ENCODE measurements around the gene NCKAP5.

The NCKAP5 gene

GRCh38 chr2:133574186-133574585 is 5.9 kb upstream of the NCKAP5 start:
- DNase-seq (ENCODE audit: low read depth): no peak

GRCh38 chr2:133573491-133574162 is 5.4 kb upstream of the NCKAP5 start:
- DNase-seq (ENCODE audit: low read depth): no peak

GRCh38 chr2:133571249-133571648 is 3.0 kb upstream of the NCKAP5 start:
- no peak for DNase-seq (ENCODE audit: low read depth)

GRCh38 chr2:133570542-133570941 is 2.3 kb upstream of the NCKAP5 start:
- no peak for DNase-seq (ENCODE audit: low read depth)

- DNase-seq (ENCODE audit: low read depth): no peak
These were observed 1.1 kb upstream of the NCKAP5 start for GRCh38 chr2:133569286-133569830.

- no peak for DNase-seq (ENCODE audit: low read depth)
These were observed 335 bp upstream of the NCKAP5 start for GRCh38 chr2:133568598-133568997.

- no peak for DNase-seq (ENCODE audit: low read depth)
These were observed 5.7 kb downstream of the NCKAP5 start for GRCh38 chr2:133562558-133562957.

- peak; percentile 47 for DNase-seq (ENCODE audit: low read depth)
These were observed 7.0 kb downstream of the NCKAP5 start for GRCh38 chr2:133561045-133561852.

GRCh38 chr2:133557614-133558013 is 10.6 kb downstream of the NCKAP5 start:
- DNase-seq (ENCODE audit: low read depth): no peak

- DNase-seq (ENCODE audit: low read depth): no peak
These were observed 14.3 kb downstream of the NCKAP5 start for GRCh38 chr2:133553838-133554408.

GRCh38 chr2:133553251-133553650 is 15.0 kb downstream of the NCKAP5 start:
- DNase-seq (ENCODE audit: low read depth): no peak

GRCh38 chr2:133552821-133553220 is 15.4 kb downstream of the NCKAP5 start:
- DNase-seq (ENCODE audit: low read depth): no peak

- DNase-seq (ENCODE audit: low read depth): no peak
These were observed 26.5 kb downstream of the NCKAP5 start for GRCh38 chr2:133541797-133542196.

GRCh38 chr2:133541376-133541775 is 26.9 kb downstream of the NCKAP5 start:
- no peak for DNase-seq (ENCODE audit: low read depth)

GRCh38 chr2:133532919-133533318 is 35.3 kb downstream of the NCKAP5 start:
- peak; percentile 69 for DNase-seq (ENCODE audit: low read depth)

- no peak for DNase-seq (ENCODE audit: low read depth)
These were observed 36.9 kb downstream of the NCKAP5 start for GRCh38 chr2:133531382-133531781.

- DNase-seq (ENCODE audit: low read depth): no peak
These were observed 37.6 kb downstream of the NCKAP5 start for GRCh38 chr2:133530645-133531044.

GRCh38 chr2:133526530-133527300 is 41.5 kb downstream of the NCKAP5 start:
- no peak for DNase-seq (ENCODE audit: low read depth)

GRCh38 chr2:133525613-133526529 is 42.4 kb downstream of the NCKAP5 start:
- DNase-seq (ENCODE audit: low read depth): no peak

- no peak for DNase-seq (ENCODE audit: low read depth)
These were observed 43.2 kb downstream of the NCKAP5 start for GRCh38 chr2:133525090-133525489.

- DNase-seq (ENCODE audit: low read depth): no peak
These were observed 44.9 kb downstream of the NCKAP5 start for GRCh38 chr2:133523406-133523805.

All from HS-27A (cell line).